CD14-positive monocyte (primary cell): ENCODE measurements around the gene GNAZ. TPM values are rescaled to one million over a fixed set of nuclear protein-coding genes. Genes with fewer than 3 reads are reported as not detected.

Experiments used
- DNase-seq, 3 donors: peaks; one replicate each; pipeline ENCODE4 v3.0.0-alpha.2; 2011 to 2022
- H2AFZ ChIP-seq: 2 replicates; pipeline ENCODE4 v1.6.0; 2012; ENCODE audit warnings: mild to moderate bottlenecking, low read depth, low read length, inconsistent platforms; ENCODE audit not compliant: insufficient read depth, poor library complexity, severe bottlenecking
- H3K27ac ChIP-seq, 2 donors: 1 replicate in 1 of 2; 2 replicates in 1 of 2; pipeline ENCODE4 v1.5.1; 2012 to 2013; ENCODE audit warnings: low read length in 2 of 2, control low read depth in 1 of 2, inconsistent platforms in 1 of 2, low read depth in 1 of 2, mild to moderate bottlenecking in 1 of 2
- H3K27me3 ChIP-seq, 2 donors: one replicate each; pipeline versions ENCODE4 v1.6.0 to v1.6.1; 2011 to 2013; ENCODE audit warnings: low read length in 2 of 2; ENCODE audit not compliant: control insufficient read depth in 2 of 2, insufficient read depth in 2 of 2
- H3K36me3 ChIP-seq, 2 donors: replicated peaks in 1 of 2; 1 replicate in 1 of 2; 2 replicates in 1 of 2; pipeline versions ENCODE4 v1.5.1 to v1.6.1; 2012 to 2013; ENCODE audit warnings: low read length in 2 of 2, control low read depth in 1 of 2, inconsistent platforms in 1 of 2, mild to moderate bottlenecking in 1 of 2; ENCODE audit not compliant: insufficient read depth in 2 of 2, control insufficient read depth in 1 of 2
- H3K4me1 ChIP-seq, 2 donors: 1 replicate in 1 of 2; 2 replicates in 1 of 2; pipeline versions ENCODE4 v1.5.1 to v1.6.1; 2012 to 2013; ENCODE audit warnings: low read length in 2 of 2, control low read depth in 1 of 2, inconsistent platforms in 1 of 2, mild to moderate bottlenecking in 1 of 2, moderate library complexity in 1 of 2; ENCODE audit not compliant: insufficient read depth in 2 of 2, control insufficient read depth in 1 of 2
- H3K4me2 ChIP-seq: replicated peaks from 2 replicates; pipeline ENCODE3; 2012; ENCODE audit warnings: low read length, moderate library complexity, mild to moderate bottlenecking; ENCODE audit not compliant: poor library complexity, severe bottlenecking; ENCODE audit errors: extremely low read depth
- H3K4me3 ChIP-seq, 3 experiments: fragments of 200-600 bp in 1 of 3; sonication (generic) in 1 of 3; replicated peaks in 1 of 3; 1 replicate in 2 of 3; 2 replicates in 1 of 3; pipeline ENCODE4 v1.5.1; 2011 to 2013; ENCODE audit warnings: low read length in 3 of 3, mild to moderate bottlenecking in 3 of 3, control low read depth in 2 of 3, low read depth in 2 of 3, inconsistent platforms in 1 of 3, moderate library complexity in 1 of 3
- H3K79me2 ChIP-seq: 2 replicates; pipeline ENCODE4 v1.6.0; 2012; ENCODE audit warnings: mild to moderate bottlenecking, control low read depth, inconsistent platforms, low read length, moderate library complexity; ENCODE audit not compliant: insufficient read depth
- H3K9ac ChIP-seq: 2 replicates; pipeline ENCODE4 v1.6.0; 2017; ENCODE audit warnings: low read length, mild to moderate bottlenecking; ENCODE audit not compliant: insufficient read depth, poor library complexity, severe bottlenecking
- H3K9me3 ChIP-seq, 2 donors: replicated peaks in 1 of 2; 1 replicate in 1 of 2; 2 replicates in 1 of 2; pipeline versions ENCODE4 v1.5.1 to v1.6.1; 2012 to 2013; ENCODE audit warnings: low read length in 2 of 2, control low read depth in 1 of 2; ENCODE audit not compliant: control insufficient read depth in 1 of 2, insufficient read depth in 1 of 2
- H4K20me1 ChIP-seq: 2 replicates; pipeline ENCODE4 v1.6.0; 2012; ENCODE audit warnings: mild to moderate bottlenecking, low read length, control low read depth, moderate library complexity; ENCODE audit not compliant: insufficient read depth
- H3K27ac Mint-ChIP-seq, 7 donors: one replicate each; pipeline ENCODE4 v1.8.0; 2020; ENCODE audit warnings: mild to moderate bottlenecking in 7 of 7, mixed read lengths in 7 of 7, moderate library complexity in 6 of 7, inconsistent platforms in 2 of 7
- H3K27me3 Mint-ChIP-seq, 3 donors: one replicate each; pipeline ENCODE4 v1.8.0; 2021 to 2022; ENCODE audit warnings: low read depth in 3 of 3, mild to moderate bottlenecking in 3 of 3, mixed read lengths in 3 of 3, moderate library complexity in 3 of 3, inconsistent platforms in 1 of 3
- H3K36me3 Mint-ChIP-seq, 2 donors: one replicate each; pipeline ENCODE4 v1.8.0; 2020; ENCODE audit warnings: mixed read lengths in 2 of 2, inconsistent platforms in 1 of 2, mild to moderate bottlenecking in 1 of 2
- H3K4me1 Mint-ChIP-seq: one replicate; pipeline ENCODE4 v1.8.0; 2020; ENCODE audit warnings: mild to moderate bottlenecking, mixed read lengths
- H3K4me3 Mint-ChIP-seq, 2 donors: one replicate each; pipeline ENCODE4 v1.8.0; 2020; ENCODE audit warnings: mild to moderate bottlenecking in 2 of 2, mixed read lengths in 2 of 2, moderate library complexity in 1 of 2
- H3K9me3 Mint-ChIP-seq, 7 donors: one replicate each; pipeline ENCODE4 v1.8.0; 2020 to 2022; ENCODE audit warnings: mixed read lengths in 7 of 7, mild to moderate bottlenecking in 6 of 7, moderate library complexity in 6 of 7, inconsistent platforms in 2 of 7
- CTCF ChIP-seq: fragments of 200-600 bp; IDR thresholded peaks from one replicate; pipeline ENCODE4 v1.8.0; 2022; ENCODE audit warnings: antibody characterized with exemption, mild to moderate bottlenecking
- WGBS: methylation state at CpG from one replicate; pipeline ENCODE4 v1.1.5; 2013; ENCODE audit warnings: missing lambda C conversion rate; ENCODE audit not compliant: insufficient coverage; 5-methylcytosine and 5-hydroxymethylcytosine counted together
- intact Hi-C, 2 donors: fragments of 100-400 bp; cut with micrococcal nuclease; formaldehyde crosslinking; loops; one replicate each; pipeline versions ENCODE4 v1.15.0 to v1.15.1; 2023
- polyA plus RNA-seq, 3 donors: library from polyadenylated mRNA; depleted of rRNA in 1 of 3; unstranded in 2 of 3; stranded (reverse) in 1 of 3; fragments of 300-500 nt in 2 of 3; fragments of >200 nt in 1 of 3; fragmentation: Illumina TruSeq in 2 of 3; gene quantifications; 1 replicate in 2 of 3; 2 replicates in 1 of 3; pipeline ENCODE4 v1.2.3, GENCODE V29; 2012 to 2021

Gene GNAZ
- polyA plus RNA-seq, 3 donors: 0.04 to 0.05 TPM; not detected in 1

- Histone ChIP-seq H4K20me1 (no peaks in the 10 kb centered on the region), H2AFZ (no peak overlapping the region), H3K27ac (no peak overlapping the region), H3K4me1 (no peaks in the 10 kb centered on the region), H3K79me2 (no peaks in the 10 kb centered on the region), H3K36me3 (no peaks in the 10 kb centered on the region), H3K4me2 (no peak overlapping the region), H3K9ac (no peak overlapping the region), H3K9me3 (peaks cover 0 to 5% of the 10 kb centered on the region in 2 donors), H3K27me3 (no peaks in the 10 kb centered on the region), H3K4me3 (no peak overlapping the region)
- Mint-ChIP-seq H3K4me1 (no peaks in the 10 kb centered on the region), H3K9me3 (peaks cover 3 to 14% (median 9%) of the 10 kb centered on the region in 7 donors), H3K27me3 (peaks cover 6 to 14% (median 10%) of the 10 kb centered on the region in 3 donors), H3K4me3 (no peak overlapping the region), H3K27ac (no peak overlapping the region), H3K36me3 (no peaks in the 10 kb centered on the region)
- no peak for DNase-seq
- 0% methylated on average over 1 of the region's 1 CpG for WGBS
- TF ChIP-seq CTCF: no peak
- intact Hi-C loops: no loop called here
Measured at GRCh38 chr22:23057331-23057730, 13.0 kb upstream of the GNAZ start.

- 100% methylated on average over 1 of the region's 2 CpGs for WGBS
Measured at GRCh38 chr22:23058063-23058462, 12.3 kb upstream of the GNAZ start.

More at GRCh38 chr22:23058063-23058462, 12.3 kb upstream of the GNAZ start:
- Mint-ChIP-seq H3K36me3 (no peaks in the 10 kb centered on the region), H3K27me3 (peaks cover 6 to 14% (median 10%) of the 10 kb centered on the region in 3 donors), H3K27ac (no peak overlapping the region), H3K9me3 (peaks cover 3 to 14% (median 9%) of the 10 kb centered on the region in 7 donors), H3K4me1 (no peaks in the 10 kb centered on the region), H3K4me3 (no peak overlapping the region)
- peaks cover 0 to 5% of the 10 kb centered on the region in 2 donors for H3K9me3 ChIP-seq
- no peak for DNase-seq
- H3K9ac ChIP-seq: no peak overlapping the region
- H3K4me1 ChIP-seq: no peaks in the 10 kb centered on the region
- no peaks in the 10 kb centered on the region for H3K27me3 ChIP-seq
- no peak overlapping the region for H3K4me3 ChIP-seq
- no peak overlapping the region for H3K4me2 ChIP-seq
- H3K79me2 ChIP-seq: no peaks in the 10 kb centered on the region
- TF ChIP-seq CTCF: no peak
- H4K20me1 ChIP-seq: no peaks in the 10 kb centered on the region
- intact Hi-C loops: no loop called here
- H2AFZ ChIP-seq: no peak overlapping the region
- H3K27ac ChIP-seq: no peak overlapping the region
- H3K36me3 ChIP-seq: no peaks in the 10 kb centered on the region
